K562 (cell line): ENCODE results near the gene PMF1. TPM values are rescaled to one million over a fixed set of nuclear protein-coding genes. Genes with fewer than 3 reads are reported as not detected.

Source experiments
- ATAC-seq: fragments of 200-7000 bp; cut with Tn5 transposase; 3 replicates; pipeline ENCODE4 v1.9.1; 2020; ENCODE audit warnings: moderate library complexity
- BruUV-seq: library from RNA; stranded (reverse); fragments of 400-500 nt; replicated peaks from 2 replicates; lab custom pipeline; 2021; lab: Mats Ljungman, UMichigan
- CTCF ChIA-PET: fragments of 300-600 bp; formaldehyde crosslinking; extraction: SDS; loops from one replicate; lab custom pipeline; 2021; ENCODE audit warnings: low intra/inter-chr PET ratio; lab: Yijun Ruan, JAX
- POLR2A ChIA-PET: fragments of 300-600, 350-650 bp; sonication (Branson Sonifier 250); formaldehyde crosslinking; extraction: SDS; loops from one replicate; lab custom pipeline; 2021; ENCODE audit warnings: antibody characterized with exemption, inconsistent platforms; lab: Yijun Ruan, JAX
- DNase-seq, 4 experiments: peaks; one replicate each; pipeline versions ENCODE4 v3.0.0 to v3.0.0-alpha.2; 2011 to 2018; ENCODE audit warnings: low spot score in 3 of 4, mixed read lengths in 3 of 4; ENCODE audit errors: extremely low read depth in 1 of 4
- FAIRE-seq: peaks from 2 replicates; lab custom pipeline; 2011; peaks lifted over from hg19 to GRCh38; lab: Jason Lieb, UNC
- H2AFZ ChIP-seq: 2 replicates; pipeline ENCODE4 v1.6.0; 2011; ENCODE audit warnings: low read depth, low read length, control low read depth, inconsistent platforms
- H3K27ac ChIP-seq: fragments of 200-600 bp; 3 replicates; pipeline ENCODE4 v1.8.0; 2011; ENCODE audit warnings: low read depth, mild to moderate bottlenecking, control low read depth, inconsistent platforms, low read length, moderate library complexity, mixed read lengths; ENCODE audit errors: extremely low read depth
- H3K27me3 ChIP-seq, 2 experiments: fragments of 300-600 bp in 1 of 2; 2 replicates in 1 of 2; 3 replicates in 1 of 2; pipeline versions ENCODE4 v1.6.0 to v1.8.0; 2011; ENCODE audit warnings: inconsistent platforms in 2 of 2, low read length in 2 of 2, mild to moderate bottlenecking in 1 of 2, mixed read lengths in 1 of 2, moderate library complexity in 1 of 2; ENCODE audit not compliant: control insufficient read depth in 2 of 2, insufficient read depth in 2 of 2
- H3K36me3 ChIP-seq: fragments of 300-600 bp; 3 replicates; pipeline ENCODE4 v1.8.0; 2011; ENCODE audit warnings: mild to moderate bottlenecking, low read length, inconsistent platforms; ENCODE audit not compliant: control insufficient read depth, insufficient read depth
- H3K4me1 ChIP-seq, 2 experiments: fragments of 200-600 bp in 1 of 2; replicated peaks in 1 of 2; 2 replicates in 1 of 2; 3 replicates in 1 of 2; pipeline versions ENCODE4 v1.5.1 to v1.8.0; 2011; ENCODE audit warnings: inconsistent platforms in 2 of 2, low read length in 2 of 2, mild to moderate bottlenecking in 1 of 2, mixed read lengths in 1 of 2, moderate library complexity in 1 of 2; ENCODE audit not compliant: control insufficient read depth in 2 of 2, insufficient read depth in 2 of 2
- H3K4me2 ChIP-seq: 2 replicates; pipeline ENCODE4 v1.6.1; 2011; ENCODE audit warnings: low read length, control low read depth, inconsistent platforms, mixed read lengths; ENCODE audit not compliant: insufficient read depth
- H3K4me3 ChIP-seq: fragments of 200-600 bp; sonication (generic), shearing (Covaris generic); 2 replicates; pipeline ENCODE4 v1.5.1; 2016; ENCODE audit warnings: control low read depth, inconsistent platforms
- H3K79me2 ChIP-seq: fragments of 200-600 bp; 3 replicates; pipeline ENCODE4 v1.8.0; 2011; ENCODE audit warnings: low read length, inconsistent platforms; ENCODE audit not compliant: control insufficient read depth, insufficient read depth
- H3K9ac ChIP-seq, 2 experiments: 2 replicates each; pipeline versions ENCODE4 v1.6.0 to v1.6.1; 2011; ENCODE audit warnings: low read depth in 2 of 2, low read length in 2 of 2, control low read depth in 1 of 2, inconsistent platforms in 1 of 2, mild to moderate bottlenecking in 1 of 2, mixed read lengths in 1 of 2; ENCODE audit not compliant: insufficient read depth in 1 of 2
- H3K9me1 ChIP-seq: one replicate; pipeline ENCODE4 v1.6.0; 2011; ENCODE audit warnings: inconsistent platforms, mild to moderate bottlenecking, low read length, moderate library complexity; ENCODE audit not compliant: control insufficient read depth, insufficient read depth
- H3K9me3 ChIP-seq: replicated peaks from 2 replicates; pipeline ENCODE4 v1.5.1; 2011; ENCODE audit warnings: low read depth, low read length, inconsistent platforms; ENCODE audit not compliant: control insufficient read depth, insufficient read depth
- H4K20me1 ChIP-seq: replicated peaks from 2 replicates; pipeline ENCODE4 v1.6.1; 2011; ENCODE audit warnings: low read length, inconsistent platforms, mixed read lengths; ENCODE audit not compliant: control insufficient read depth, insufficient read depth
- ARHGAP35 ChIP-seq: fragments of 450-650 bp; IDR thresholded peaks from 2 replicates; pipeline ENCODE4 v1.6.1; 2018; ENCODE audit not compliant: partially characterized antibody
- ARID3B ChIP-seq: fragments of 250-450 bp; sonication (Bioruptor Pico); IDR thresholded peaks from 2 replicates; pipeline ENCODE4 v1.4.0; 2020; ENCODE audit warnings: borderline replicate concordance
- BCL6 ChIP-seq: fragments of 250-450 bp; sonication (Bioruptor Pico); IDR thresholded peaks from 2 replicates; pipeline ENCODE4 v1.4.0; 2020
- ETV6 ChIP-seq, 3 experiments: fragments of 150-350 bp in 1 of 3; sonication (generic) in 1 of 3; formaldehyde crosslinking in 1 of 3; IDR thresholded peaks; 2 replicates each; pipeline versions ENCODE4 v1.6.1 to v1.8.0; 2014 to 2022; ENCODE audit warnings: borderline replicate concordance in 2 of 3, low read depth in 2 of 3, antibody characterized with exemption in 1 of 3, low read length in 1 of 3, mild to moderate bottlenecking in 1 of 3, missing genetic modification reagents in 1 of 3
- MEF2D ChIP-seq: conservative IDR thresholded peaks from 2 replicates; pipeline ENCODE4 v1.6.1; 2016; ENCODE audit warnings: low read depth, missing genetic modification characterization, missing compliant biosample characterization
- MTA3 ChIP-seq: fragments of 450-650 bp; formaldehyde crosslinking; IDR thresholded peaks from 2 replicates; pipeline ENCODE4 v1.6.1; 2017; ENCODE audit warnings: mild to moderate bottlenecking, borderline replicate concordance
- PBX2 ChIP-seq, 2 experiments: IDR thresholded peaks in 1 of 2; conservative IDR thresholded peaks in 1 of 2; 2 replicates each; pipeline ENCODE4 v1.6.1; 2016; ENCODE audit warnings: low read depth in 2 of 2, mild to moderate bottlenecking in 1 of 2, missing compliant biosample characterization in 1 of 2, missing genetic modification characterization in 1 of 2, moderate library complexity in 1 of 2
- POLR2G ChIP-seq: fragments of 200-400 bp; formaldehyde crosslinking; IDR thresholded peaks from 2 replicates; pipeline ENCODE4 v1.6.1; 2017; ENCODE audit warnings: low read depth, mild to moderate bottlenecking, antibody characterized with exemption, low read length, moderate library complexity
- TRIM24 ChIP-seq, 2 experiments: fragments of 450-650 bp; IDR thresholded peaks; 2 replicates each; pipeline ENCODE4 v1.6.1; 2016
- ZNF121 ChIP-seq: sonication (generic); formaldehyde crosslinking; conservative IDR thresholded peaks from 2 replicates; pipeline ENCODE4 v1.8.0; 2022; ENCODE audit warnings: missing genetic modification reagents
- ZNF232 ChIP-seq: sonication (generic); formaldehyde crosslinking; IDR thresholded peaks from 2 replicates; pipeline ENCODE4 v1.8.0; 2022; ENCODE audit warnings: mild to moderate bottlenecking, missing genetic modification reagents
- WGBS: fragments of 100-300 bp; shearing (Covaris generic); methylation state at CpG from one replicate; pipeline ENCODE4 v1.1.6; 2016; ENCODE audit warnings: low coverage, mixed read lengths; ENCODE audit not compliant: insufficient coverage; ENCODE audit errors: missing lambda C conversion rate; 5-methylcytosine and 5-hydroxymethylcytosine counted together
- in situ Hi-C: fragments of 300-500 bp; cut with MboI; formaldehyde crosslinking; loops from 4 replicates; pipeline ENCODE4 v1.15.0; 2018; ENCODE audit warnings: inconsistent platforms, mixed read lengths
- intact Hi-C: fragments of 100-400 bp; cut with micrococcal nuclease; formaldehyde crosslinking; loops from 2 replicates; pipeline ENCODE4 v1.14.2; 2022
- polyA plus RNA-seq, 8 experiments: library from polyadenylated mRNA; depleted of rRNA in 4 of 8; stranded (reverse) in 5 of 8; unstranded in 3 of 8; fragments of >200 nt; fragmentation: Nextera tagmentation in 2 of 8; fragmentation: Illumina TruSeq in 1 of 8; extraction: Ambion mirVana in 2 of 8; extraction: Trizol in 1 of 8; gene quantifications; 2 replicates each; pipeline versions ENCODE4 v1.2.1 to v1.2.3, GENCODE V29; 2011 to 2014; ENCODE audit warnings: inconsistent platforms in 1 of 8, missing spikeins in 1 of 8
- total RNA-seq, 7 experiments: library from RNA; depleted of rRNA in 6 of 7; stranded (reverse); fragments of >200 nt in 6 of 7; fragmentation: Illumina TruSeq in 2 of 7; extraction: Trizol in 2 of 7; gene quantifications; 2 replicates each; pipeline versions ENCODE4 v1.2.1 to v1.2.3, GENCODE V29; 2011 to 2021; ENCODE audit warnings: low replicate concordance in 1 of 7

Gene PMF1
- total and polyA plus RNA-seq, 9 of the 15 experiments (the other 6 are each of a cell fraction or from before 2014, with no cell fraction given) = 9.4 to 92.9 (median 71.0) TPM

- POLR2A ChIA-PET = interaction anchor here (0.6 to 0.8 kb wide), 2 partner anchors 9 to 94 kb away, joined by 3 read pairs; no protein-coding TSS in a partner anchor
These were observed 23.4 kb downstream of the PMF1 start for GRCh38 chr1:156236164-156236563.

GRCh38 chr1:156238248-156238647 is 25.4 kb downstream of the PMF1 start:
- Histone ChIP-seq H3K4me2 (no peak overlapping the region), H3K36me3 (peaks cover 47% of the 10 kb centered on the region; the same call in 2 of the 3 replicates), H3K9me1 (peaks cover 3% of the 10 kb centered on the region), H3K79me2 (no peaks in the 10 kb centered on the region), H3K27ac (no peak overlapping the region), H3K4me1 (peaks cover 0 to 19% of the 10 kb centered on the region in 2 experiments; a peak in 3 of 5 replicates), H4K20me1 (no peaks in the 10 kb centered on the region; the same call in 1 of the 2 replicates), H3K4me3 (no peak overlapping the region), H3K27me3 (no peaks in the 10 kb centered on the region), H2AFZ (no peak overlapping the region), H3K9ac (no peak overlapping the region), H3K9me3 (no peaks in the 10 kb centered on the region)
- ChIA-PET CTCF (no interaction called here), POLR2A (interaction anchor here (0.6 to 1.1 kb wide), 2 partner anchors 11 to 24 kb away, joined by 4 to 5 read pairs; no protein-coding TSS in a partner anchor)
- no peak for DNase-seq
- 74% methylated on average over 5 of the region's 5 CpGs for WGBS
- no peak for FAIRE-seq
- in situ Hi-C loops (no loop called here), intact Hi-C loops (no loop called here)
- no peak for ATAC-seq
- no TSS peak for BruUV-seq
- TF ChIP-seq ZNF232 (CRISPR knock-in tag) = no peak
- TF ChIP-seq TRIM24 (IDR thresholded peaks at IDR 0.05) = no peak
- TF ChIP-seq ARHGAP35 = no peak
- TF ChIP-seq MEF2D (tag) = no peak
- no peak for TF ChIP-seq PBX2 (CRISPR knock-in tag; IDR thresholded peaks at IDR 0.05; ENCODE audit: low read depth)
- no peak for TF ChIP-seq PBX2 (tag; conservative IDR thresholded peaks at IDR 0.05; ENCODE audit: low read depth)
- TF ChIP-seq ARID3B = no peak
- no peak for TF ChIP-seq BCL6 (CRISPR knock-in tag)
- no peak for TF ChIP-seq ZNF121 (CRISPR knock-in tag)
- no peak for TF ChIP-seq ETV6 (IDR thresholded peaks at IDR 0.05; ENCODE audit: borderline replicate concordance in 1 of 2, low read depth in 2 of 2, low read length in 1 of 2)
- TF ChIP-seq ETV6 (CRISPR knock-in tag; IDR thresholded peaks at IDR 0.05; ENCODE audit: borderline replicate concordance) = no peak

More at GRCh38 chr1:156236164-156236563, 23.4 kb downstream of the PMF1 start:
- CTCF ChIA-PET = no interaction called here
- H2AFZ ChIP-seq = no peak overlapping the region
- H3K4me2 ChIP-seq = no peak overlapping the region
- no peaks in the 10 kb centered on the region for H3K27me3 ChIP-seq
- no peak overlapping the region for H3K27ac ChIP-seq
- H3K9me3 ChIP-seq = no peaks in the 10 kb centered on the region
- intact Hi-C loops (no loop called here), in situ Hi-C loops (no loop called here)
- ATAC-seq (no peak), FAIRE-seq (no peak), DNase-seq (no peak)
- WGBS = 93% methylated on average over 11 of the region's 12 CpGs
- TF ChIP-seq MTA3 (no peak), POLR2G (peak; percentile 25; the same call in 1 of the 2 replicates)
- H3K36me3 ChIP-seq = peaks cover 47% of the 10 kb centered on the region; the same call in 2 of the 3 replicates
- H4K20me1 ChIP-seq = no peaks in the 10 kb centered on the region
- no peaks in the 10 kb centered on the region for H3K79me2 ChIP-seq
- peaks cover 6 to 11% of the 10 kb centered on the region in 2 experiments; a peak in 4 of 5 replicates for H3K4me1 ChIP-seq
- BruUV-seq = no TSS peak
- no peaks in the 10 kb centered on the region for H3K9me1 ChIP-seq
- 0 out of 4 replicates have a peak overlapping the region, but pooled peaks of 1 of the 2 experiments have one; percentile 22 for H3K9ac ChIP-seq
- no peak overlapping the region for H3K4me3 ChIP-seq
